GM12865 (cell line): ENCODE measurements around the gene TAF5L.

Source experiments
- DNase-seq: peaks from one replicate; pipeline ENCODE4 v3.0.0; 2010; ENCODE audit warnings: low read depth
- H3K4me3 ChIP-seq: 2 replicates; pipeline ENCODE4 v1.5.1; 2011; ENCODE audit warnings: mild to moderate bottlenecking, low read depth, low read length, control low read depth
- TF ChIP-seq, protein P1 (sequence below): IDR thresholded peaks from 2 replicates; pipeline ENCODE4 v1.5.1; 2011; ENCODE audit warnings: low read length, control low read depth, low read depth, inconsistent platforms; ENCODE audit not compliant: insufficient read depth; ENCODE audit errors: missing control alignments

The TAF5L gene

DNA sequence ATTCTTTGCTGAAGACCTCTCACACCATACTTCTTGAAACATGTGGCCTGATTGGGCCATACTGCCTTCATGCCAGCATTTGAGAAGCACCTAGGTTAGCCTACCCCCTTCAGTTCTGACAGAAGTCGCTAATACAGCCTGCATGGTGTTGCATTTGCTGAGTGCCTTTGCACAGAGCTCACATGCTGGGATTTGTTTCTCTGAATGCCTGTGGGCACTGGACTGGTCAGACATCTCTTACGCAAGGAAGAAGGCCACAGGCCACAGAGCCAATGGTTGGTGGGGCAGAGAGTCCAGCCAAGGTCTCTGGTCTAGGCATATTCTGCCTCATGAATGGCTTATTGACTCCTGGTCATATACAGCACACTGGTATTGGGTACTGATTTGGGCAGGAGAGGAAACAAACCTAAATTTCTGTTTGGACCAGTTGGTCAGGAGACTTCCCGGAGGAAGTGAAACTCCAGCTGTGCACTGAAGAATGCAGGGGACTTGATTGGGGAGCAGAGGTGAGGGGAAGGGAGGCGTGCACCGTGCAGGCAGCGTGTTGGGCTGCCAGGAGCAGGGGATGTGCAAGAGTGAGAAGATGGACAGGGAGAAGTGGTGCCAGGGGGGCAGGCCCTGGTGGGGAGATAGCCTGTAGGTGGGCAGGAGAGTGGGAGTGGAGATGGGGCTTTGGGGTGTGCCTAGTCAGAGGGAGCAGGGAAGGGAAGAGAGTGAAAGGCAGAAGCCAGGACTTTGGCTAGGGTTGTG, 18.2 kb upstream of the TAF5L start:
- no peak overlapping the region for H3K4me3 ChIP-seq
- TF ChIP-seq, protein P1, sequence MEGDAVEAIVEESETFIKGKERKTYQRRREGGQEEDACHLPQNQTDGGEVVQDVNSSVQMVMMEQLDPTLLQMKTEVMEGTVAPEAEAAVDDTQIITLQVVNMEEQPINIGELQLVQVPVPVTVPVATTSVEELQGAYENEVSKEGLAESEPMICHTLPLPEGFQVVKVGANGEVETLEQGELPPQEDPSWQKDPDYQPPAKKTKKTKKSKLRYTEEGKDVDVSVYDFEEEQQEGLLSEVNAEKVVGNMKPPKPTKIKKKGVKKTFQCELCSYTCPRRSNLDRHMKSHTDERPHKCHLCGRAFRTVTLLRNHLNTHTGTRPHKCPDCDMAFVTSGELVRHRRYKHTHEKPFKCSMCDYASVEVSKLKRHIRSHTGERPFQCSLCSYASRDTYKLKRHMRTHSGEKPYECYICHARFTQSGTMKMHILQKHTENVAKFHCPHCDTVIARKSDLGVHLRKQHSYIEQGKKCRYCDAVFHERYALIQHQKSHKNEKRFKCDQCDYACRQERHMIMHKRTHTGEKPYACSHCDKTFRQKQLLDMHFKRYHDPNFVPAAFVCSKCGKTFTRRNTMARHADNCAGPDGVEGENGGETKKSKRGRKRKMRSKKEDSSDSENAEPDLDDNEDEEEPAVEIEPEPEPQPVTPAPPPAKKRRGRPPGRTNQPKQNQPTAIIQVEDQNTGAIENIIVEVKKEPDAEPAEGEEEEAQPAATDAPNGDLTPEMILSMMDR = no peak
- peak; percentile 33 for DNase-seq

DNA sequence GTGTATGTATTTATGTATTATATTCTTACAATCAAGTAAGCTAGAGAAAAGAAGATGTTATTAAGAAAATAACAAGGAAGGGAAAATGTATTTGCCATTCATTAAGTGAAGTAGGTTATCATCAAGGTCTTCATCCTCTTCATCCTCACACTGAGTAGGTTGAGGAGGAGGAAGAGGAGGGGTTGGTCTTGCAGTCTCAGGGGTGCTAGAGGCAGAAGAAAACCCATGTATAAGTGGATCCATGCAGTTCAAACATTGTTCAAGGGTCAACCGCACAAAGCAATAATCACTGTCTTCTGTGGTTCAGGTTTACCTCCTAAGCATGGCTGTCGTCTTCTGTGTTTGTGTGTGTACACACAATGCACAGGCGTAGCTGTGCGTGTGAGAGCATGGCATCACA, 17.0 kb upstream of the TAF5L start:
- no peak overlapping the region for H3K4me3 ChIP-seq
- DNase-seq = no peak
- TF ChIP-seq, protein P1 = no peak

DNA sequence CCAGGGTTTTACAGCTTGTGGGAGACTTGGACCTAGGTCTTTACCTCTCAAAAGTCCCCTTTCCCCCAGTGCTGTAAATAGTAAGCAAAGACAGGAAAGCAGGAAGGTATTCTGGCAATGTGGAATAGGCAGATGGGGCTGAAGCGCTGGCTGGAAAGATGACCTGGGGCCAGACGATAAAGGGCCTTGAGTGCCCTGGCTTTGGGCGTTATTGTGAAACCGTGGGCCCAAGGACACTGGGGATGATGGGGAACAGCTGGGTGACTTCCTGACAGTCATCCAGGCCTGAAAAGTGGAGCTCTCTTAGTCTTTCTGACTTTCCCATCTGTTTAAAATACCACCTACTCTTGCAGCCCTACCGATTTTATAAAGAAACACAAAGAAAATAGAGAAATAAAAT, 16.5 kb upstream of the TAF5L start:
- DNase-seq = no peak
- TF ChIP-seq, protein P1 = no peak
- no peak overlapping the region for H3K4me3 ChIP-seq

DNA sequence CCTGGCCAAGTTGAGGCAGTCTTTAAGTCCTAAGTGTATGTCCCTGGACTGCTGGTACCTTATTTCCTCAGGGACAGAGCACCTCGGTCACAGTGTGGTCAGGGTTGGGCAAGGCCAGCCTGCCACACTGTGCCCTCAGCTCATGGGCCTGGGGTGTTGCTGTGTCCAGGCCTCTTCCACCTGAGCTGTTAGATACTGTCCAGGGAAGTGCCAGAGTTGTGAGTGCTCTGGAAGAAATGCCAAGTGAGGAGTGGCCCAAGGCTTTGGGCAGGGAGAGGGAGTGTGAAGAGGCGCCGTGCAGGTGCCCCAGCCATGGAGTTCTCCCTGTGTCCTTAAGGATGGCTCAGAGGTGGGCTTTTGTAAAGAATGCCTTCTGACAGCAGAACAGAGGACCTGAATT, 15.4 kb upstream of the TAF5L start:
- no peak for DNase-seq
- H3K4me3 ChIP-seq = no peak overlapping the region
- TF ChIP-seq, protein P1 = no peak

DNA sequence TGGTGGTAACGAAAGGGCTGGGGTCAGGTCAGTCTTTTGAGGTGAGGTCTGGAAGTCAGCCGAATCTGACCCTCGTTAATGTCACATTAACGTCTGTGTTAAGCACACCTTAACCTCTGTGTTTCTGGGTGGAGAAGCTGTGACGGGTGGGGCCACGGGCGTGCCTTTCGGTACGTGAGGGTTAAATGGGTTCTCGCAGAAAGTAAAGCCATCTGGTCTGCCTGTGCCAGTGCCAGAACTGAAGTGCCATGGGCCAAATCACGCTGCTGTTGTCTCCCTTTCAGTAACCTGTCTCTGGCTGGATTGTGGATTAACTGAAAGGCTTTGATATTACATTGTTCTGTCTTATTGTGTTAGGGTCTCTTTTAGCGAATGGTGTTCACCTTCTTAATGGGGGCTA, 14.5 kb upstream of the TAF5L start:
- no peak for DNase-seq
- H3K4me3 ChIP-seq = no peak overlapping the region
- TF ChIP-seq, protein P1 = no peak

DNA sequence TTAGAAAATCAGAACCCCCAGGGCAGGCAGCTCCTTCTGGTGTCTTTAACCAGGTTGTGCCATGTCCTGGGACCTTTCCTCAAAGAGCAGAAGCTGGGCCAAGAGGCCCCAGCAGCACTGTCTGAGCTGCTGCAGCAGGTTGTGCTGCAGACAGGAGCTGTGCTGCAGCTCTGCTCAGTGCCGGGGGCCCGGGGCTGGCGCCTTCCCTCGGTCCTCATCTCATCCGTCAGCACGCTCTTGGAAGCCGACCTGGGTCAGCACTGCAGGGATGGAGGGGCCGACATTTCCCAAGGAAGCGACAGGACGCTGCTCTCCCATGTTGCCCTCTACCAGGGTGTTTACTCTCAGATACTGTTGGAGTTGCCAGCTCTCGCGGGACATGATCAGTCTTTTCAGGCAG, 11.8 kb upstream of the TAF5L start:
- TF ChIP-seq, protein P1 = no peak
- DNase-seq = no peak

DNA sequence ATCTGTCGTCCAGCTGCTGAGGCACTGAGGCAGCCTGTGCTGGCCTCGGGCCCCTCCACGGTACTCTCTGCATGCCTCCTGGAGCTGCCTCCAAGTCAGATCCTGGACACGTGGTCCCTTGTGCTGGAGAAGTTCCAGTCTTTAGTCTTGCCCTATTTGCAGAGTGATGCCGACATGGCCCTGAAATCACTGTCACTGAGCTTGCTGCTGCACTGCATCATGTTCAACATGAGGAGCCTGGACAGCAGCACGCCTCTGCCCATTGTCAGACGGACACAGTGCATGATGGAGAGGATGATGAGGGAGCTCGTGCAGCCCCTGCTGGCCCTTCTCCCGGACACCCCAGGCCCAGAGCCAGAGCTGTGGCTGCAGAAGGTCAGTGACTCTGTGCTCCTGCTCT, 10.1 kb upstream of the TAF5L start:
- TF ChIP-seq, protein P1 = no peak
- no peak overlapping the region for H3K4me3 ChIP-seq
- no peak for DNase-seq

More for the DNA sequence above, 11.8 kb upstream of the TAF5L start:
- H3K4me3 ChIP-seq = no peak overlapping the region
